Measurements from ENCODE around the gene POGK.
A peak's percentile ranks its signal among the peaks of the same experiment; 100 is the strongest.

DNA sequence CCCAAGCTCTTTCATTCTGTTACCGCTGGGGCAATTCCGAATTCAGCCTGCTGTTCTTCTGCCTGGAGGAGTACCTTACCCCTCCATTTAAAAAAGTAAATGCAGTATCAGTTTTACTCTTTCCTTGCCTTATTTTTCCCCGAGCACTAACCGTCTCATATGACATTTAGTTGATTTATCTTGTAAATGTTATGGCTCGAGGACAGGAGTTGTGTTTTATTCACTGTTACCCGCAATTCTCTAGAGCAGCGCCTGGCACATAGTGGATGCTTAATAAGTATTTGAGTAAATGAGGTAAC, 37.2 kb downstream of the POGK start:
- TF ChIP-seq, protein P1, sequence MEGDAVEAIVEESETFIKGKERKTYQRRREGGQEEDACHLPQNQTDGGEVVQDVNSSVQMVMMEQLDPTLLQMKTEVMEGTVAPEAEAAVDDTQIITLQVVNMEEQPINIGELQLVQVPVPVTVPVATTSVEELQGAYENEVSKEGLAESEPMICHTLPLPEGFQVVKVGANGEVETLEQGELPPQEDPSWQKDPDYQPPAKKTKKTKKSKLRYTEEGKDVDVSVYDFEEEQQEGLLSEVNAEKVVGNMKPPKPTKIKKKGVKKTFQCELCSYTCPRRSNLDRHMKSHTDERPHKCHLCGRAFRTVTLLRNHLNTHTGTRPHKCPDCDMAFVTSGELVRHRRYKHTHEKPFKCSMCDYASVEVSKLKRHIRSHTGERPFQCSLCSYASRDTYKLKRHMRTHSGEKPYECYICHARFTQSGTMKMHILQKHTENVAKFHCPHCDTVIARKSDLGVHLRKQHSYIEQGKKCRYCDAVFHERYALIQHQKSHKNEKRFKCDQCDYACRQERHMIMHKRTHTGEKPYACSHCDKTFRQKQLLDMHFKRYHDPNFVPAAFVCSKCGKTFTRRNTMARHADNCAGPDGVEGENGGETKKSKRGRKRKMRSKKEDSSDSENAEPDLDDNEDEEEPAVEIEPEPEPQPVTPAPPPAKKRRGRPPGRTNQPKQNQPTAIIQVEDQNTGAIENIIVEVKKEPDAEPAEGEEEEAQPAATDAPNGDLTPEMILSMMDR (IDR thresholded peaks at IDR 0.05), result peak in 2 of 4 experiments; percentile 43 to 56
- TF ChIP-seq POLR2AphosphoS5 (IDR thresholded peaks at IDR 0.05) (no peak), POLR2A (IDR thresholded peaks at IDR 0.05) (no peak), EP300 (IDR thresholded peaks at IDR 0.05) (no peak)

Measured in gastroesophageal sphincter (tissue), 3 donors.